K562 (cell line): ENCODE results near the gene CEBPE. TPM values are rescaled to one million over a fixed set of nuclear protein-coding genes. Genes with fewer than 3 reads are reported as not detected.

Experiments
- ASH1L ChIP-seq: fragments of 450-650 bp; IDR thresholded peaks from 2 replicates; pipeline ENCODE4 v1.6.1; 2018; ENCODE audit warnings: borderline replicate concordance, mild to moderate bottlenecking, low read depth; ENCODE audit not compliant: partially characterized antibody
- CHD2 ChIP-seq: IDR thresholded peaks from 2 replicates; pipeline ENCODE4 v1.6.1; 2011; ENCODE audit warnings: low read depth, low read length
- CXXC5 ChIP-seq: fragments of 250-450 bp; sonication (Bioruptor Pico); IDR thresholded peaks from 2 replicates; pipeline ENCODE4 v1.8.0; 2022; ENCODE audit warnings: inconsistent platforms, mild to moderate bottlenecking, moderate library complexity
- MTA3 ChIP-seq: fragments of 450-650 bp; formaldehyde crosslinking; IDR thresholded peaks from 2 replicates; pipeline ENCODE4 v1.6.1; 2017; ENCODE audit warnings: mild to moderate bottlenecking, borderline replicate concordance
- NFE2L1 ChIP-seq: fragments of 450-650 bp; IDR thresholded peaks from 2 replicates; pipeline ENCODE4 v1.6.1; 2016; ENCODE audit warnings: missing genetic modification characterization, low read depth, mild to moderate bottlenecking, missing compliant biosample characterization, moderate library complexity, borderline replicate concordance
- PHB ChIP-seq: fragments of 250-450 bp; sonication (Bioruptor Pico); IDR thresholded peaks from 2 replicates; pipeline ENCODE4 v1.5.0; 2021
- POLR2G ChIP-seq: fragments of 200-400 bp; formaldehyde crosslinking; IDR thresholded peaks from 2 replicates; pipeline ENCODE4 v1.6.1; 2017; ENCODE audit warnings: low read depth, mild to moderate bottlenecking, antibody characterized with exemption, low read length, moderate library complexity
- RBBP5 ChIP-seq: fragments of 200-600 bp; sonication (generic); IDR thresholded peaks from 2 replicates; pipeline ENCODE4 v1.6.1; 2012; ENCODE audit warnings: borderline replicate concordance, mild to moderate bottlenecking, low read length, control low read depth, inconsistent platforms; ENCODE audit not compliant: insufficient read depth, poor library complexity, severe bottlenecking
- REST ChIP-seq, 2 experiments: fragments of 450-650 bp; formaldehyde crosslinking in 1 of 2; IDR thresholded peaks; 2 replicates each; pipeline versions ENCODE4 v1.4.0 to v1.6.1; 2014 to 2020; ENCODE audit warnings: mild to moderate bottlenecking in 2 of 2, borderline replicate concordance in 1 of 2, low read depth in 1 of 2
- TCF7 ChIP-seq: sonication (generic); IDR thresholded peaks from 2 replicates; pipeline ENCODE4 v1.6.1; 2016; ENCODE audit warnings: antibody characterized with exemption, borderline replicate concordance
- ZKSCAN3 ChIP-seq: fragments of 250-450 bp; sonication (Bioruptor Pico); IDR thresholded peaks from 2 replicates; pipeline ENCODE4 v1.4.0; 2020
- polyA plus RNA-seq, 8 experiments: library from polyadenylated mRNA; depleted of rRNA in 4 of 8; stranded (reverse) in 5 of 8; unstranded in 3 of 8; fragments of >200 nt; fragmentation: Nextera tagmentation in 2 of 8; fragmentation: Illumina TruSeq in 1 of 8; extraction: Ambion mirVana in 2 of 8; extraction: Trizol in 1 of 8; gene quantifications; 2 replicates each; pipeline versions ENCODE4 v1.2.1 to v1.2.3, GENCODE V29; 2011 to 2014; ENCODE audit warnings: inconsistent platforms in 1 of 8, missing spikeins in 1 of 8
- total RNA-seq, 7 experiments: library from RNA; depleted of rRNA in 6 of 7; stranded (reverse); fragments of >200 nt in 6 of 7; fragmentation: Illumina TruSeq in 2 of 7; extraction: Trizol in 2 of 7; gene quantifications; 2 replicates each; pipeline versions ENCODE4 v1.2.1 to v1.2.3, GENCODE V29; 2011 to 2021; ENCODE audit warnings: low replicate concordance in 1 of 7
- TF ChIP-seq, protein P1 (sequence below): fragments of 450-650 bp; IDR thresholded peaks from 2 replicates; pipeline ENCODE4 v1.6.1; 2017; ENCODE audit warnings: antibody characterized with exemption
- TF ChIP-seq, protein P2 (sequence below): sonication (generic); formaldehyde crosslinking; IDR thresholded peaks from 2 replicates; pipeline ENCODE4 v1.8.1; 2023; ENCODE audit warnings: mild to moderate bottlenecking, missing genetic modification reagents
- TF ChIP-seq, protein P3 (sequence below): fragments of 250-450 bp; sonication (Bioruptor Pico); IDR thresholded peaks from 2 replicates; pipeline ENCODE4 v1.4.0; 2020

CEBPE gene
- total and polyA plus RNA-seq, 9 of the 15 experiments (the other 6 are each of a cell fraction or from before 2014, with no cell fraction given), result 0.09 to 0.15 (median 0.13) TPM; not detected in 6

DNA sequence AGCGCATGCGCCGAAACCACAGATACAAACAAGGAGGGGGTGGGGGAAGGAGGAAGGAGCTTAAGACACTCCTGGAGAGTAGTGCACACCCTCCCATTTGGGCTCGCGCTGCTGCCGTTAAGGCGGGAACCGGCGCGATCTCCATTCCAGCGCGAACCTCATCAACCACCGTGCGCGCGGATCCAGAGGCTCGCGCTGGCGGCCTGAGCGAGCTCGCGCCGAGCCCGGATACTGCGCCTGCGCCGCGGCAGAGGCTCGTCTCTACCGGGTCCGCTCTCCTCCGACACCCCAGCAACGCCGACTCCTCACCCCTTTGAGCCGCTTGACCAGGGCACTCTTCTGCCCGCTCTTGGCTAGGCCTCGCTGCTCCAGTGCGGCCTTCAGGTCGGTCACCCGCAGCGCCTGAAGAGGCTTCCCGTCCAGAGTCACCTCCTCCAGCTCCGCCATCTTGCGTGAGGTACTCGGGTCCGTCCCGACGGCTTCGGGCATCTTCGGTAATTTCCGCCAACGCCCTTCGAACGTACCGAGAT is 24.3 kb downstream of the CEBPE start, which contains the start of gene ACIN1 (continued):
- TF ChIP-seq REST (IDR thresholded peaks at IDR 0.05; ENCODE audit: borderline replicate concordance), result no peak; the same call in 1 of the 2 replicates
- TF ChIP-seq REST (CRISPR knock-in tag; IDR thresholded peaks at IDR 0.05; ENCODE audit: low read depth), result peak; percentile 74
- peak; percentile 27; the same call in 1 of the 2 replicates for TF ChIP-seq PHB
- peak; percentile 57; the same call in 1 of the 2 replicates for TF ChIP-seq CHD2
- TF ChIP-seq POLR2G, result peak; percentile 96
- TF ChIP-seq, protein P1, sequence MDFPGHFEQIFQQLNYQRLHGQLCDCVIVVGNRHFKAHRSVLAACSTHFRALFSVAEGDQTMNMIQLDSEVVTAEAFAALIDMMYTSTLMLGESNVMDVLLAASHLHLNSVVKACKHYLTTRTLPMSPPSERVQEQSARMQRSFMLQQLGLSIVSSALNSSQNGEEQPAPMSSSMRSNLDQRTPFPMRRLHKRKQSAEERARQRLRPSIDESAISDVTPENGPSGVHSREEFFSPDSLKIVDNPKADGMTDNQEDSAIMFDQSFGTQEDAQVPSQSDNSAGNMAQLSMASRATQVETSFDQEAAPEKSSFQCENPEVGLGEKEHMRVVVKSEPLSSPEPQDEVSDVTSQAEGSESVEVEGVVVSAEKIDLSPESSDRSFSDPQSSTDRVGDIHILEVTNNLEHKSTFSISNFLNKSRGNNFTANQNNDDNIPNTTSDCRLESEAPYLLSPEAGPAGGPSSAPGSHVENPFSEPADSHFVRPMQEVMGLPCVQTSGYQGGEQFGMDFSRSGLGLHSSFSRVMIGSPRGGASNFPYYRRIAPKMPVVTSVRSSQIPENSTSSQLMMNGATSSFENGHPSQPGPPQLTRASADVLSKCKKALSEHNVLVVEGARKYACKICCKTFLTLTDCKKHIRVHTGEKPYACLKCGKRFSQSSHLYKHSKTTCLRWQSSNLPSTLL, result peak; percentile 99
- TF ChIP-seq, protein P2, sequence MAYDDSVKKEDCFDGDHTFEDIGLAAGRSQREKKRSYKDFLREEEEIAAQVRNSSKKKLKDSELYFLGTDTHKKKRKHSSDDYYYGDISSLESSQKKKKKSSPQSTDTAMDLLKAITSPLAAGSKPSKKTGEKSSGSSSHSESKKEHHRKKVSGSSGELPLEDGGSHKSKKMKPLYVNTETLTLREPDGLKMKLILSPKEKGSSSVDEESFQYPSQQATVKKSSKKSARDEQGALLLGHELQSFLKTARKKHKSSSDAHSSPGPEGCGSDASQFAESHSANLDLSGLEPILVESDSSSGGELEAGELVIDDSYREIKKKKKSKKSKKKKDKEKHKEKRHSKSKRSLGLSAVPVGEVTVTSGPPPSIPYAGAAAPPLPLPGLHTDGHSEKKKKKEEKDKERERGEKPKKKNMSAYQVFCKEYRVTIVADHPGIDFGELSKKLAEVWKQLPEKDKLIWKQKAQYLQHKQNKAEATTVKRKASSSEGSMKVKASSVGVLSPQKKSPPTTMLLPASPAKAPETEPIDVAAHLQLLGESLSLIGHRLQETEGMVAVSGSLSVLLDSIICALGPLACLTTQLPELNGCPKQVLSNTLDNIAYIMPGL, result peak; percentile 71; the same call in 1 of the 2 replicates
- no peak for TF ChIP-seq NFE2L1 (tag)
- no peak for TF ChIP-seq ZKSCAN3 (CRISPR knock-in tag)
- peak; percentile 80 for TF ChIP-seq CXXC5 (CRISPR knock-in tag)
- TF ChIP-seq RBBP5, result peak; percentile 72
- no peak for TF ChIP-seq ASH1L
- TF ChIP-seq, protein P3, sequence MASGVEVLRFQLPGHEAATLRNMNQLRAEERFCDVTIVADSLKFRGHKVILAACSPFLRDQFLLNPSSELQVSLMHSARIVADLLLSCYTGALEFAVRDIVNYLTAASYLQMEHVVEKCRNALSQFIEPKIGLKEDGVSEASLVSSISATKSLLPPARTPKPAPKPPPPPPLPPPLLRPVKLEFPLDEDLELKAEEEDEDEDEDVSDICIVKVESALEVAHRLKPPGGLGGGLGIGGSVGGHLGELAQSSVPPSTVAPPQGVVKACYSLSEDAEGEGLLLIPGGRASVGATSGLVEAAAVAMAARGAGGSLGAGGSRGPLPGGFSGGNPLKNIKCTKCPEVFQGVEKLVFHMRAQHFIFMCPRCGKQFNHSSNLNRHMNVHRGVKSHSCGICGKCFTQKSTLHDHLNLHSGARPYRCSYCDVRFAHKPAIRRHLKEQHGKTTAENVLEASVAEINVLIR, result no peak
- 0 out of 2 replicates have a peak, but pooled peaks have one; percentile 46 for TF ChIP-seq TCF7
- TF ChIP-seq MTA3, result peak; percentile 81; the same call in 1 of the 2 replicates
